K562 (cell line): Measurements from ENCODE around the gene SERF2. TPM values are rescaled to one million over a fixed set of nuclear protein-coding genes. Genes with fewer than 3 reads are reported as not detected.
A peak's percentile ranks its signal among the peaks of the same experiment; 100 is the strongest.

Experiments used
- ATF1 ChIP-seq, 2 experiments: fragments of 450-650 bp in 1 of 2; IDR thresholded peaks; 2 replicates each; pipeline ENCODE4 v1.6.1; 2016; ENCODE audit warnings: missing compliant biosample characterization in 1 of 2, missing genetic modification characterization in 1 of 2
- GABPA ChIP-seq: fragments of 200-800 bp; sonication (Bioruptor generic); conservative IDR thresholded peaks from 2 replicates; pipeline ENCODE4 v1.6.1; 2016; ENCODE audit warnings: low read depth, missing genetic modification characterization, missing compliant biosample characterization
- IFI16 ChIP-seq: fragments of 250-450 bp; sonication (Bioruptor Pico); IDR thresholded peaks from 2 replicates; pipeline ENCODE4 v2.1.2; 2022; ENCODE audit warnings: mild to moderate bottlenecking, inconsistent platforms
- JUNB ChIP-seq: fragments of 450-650 bp; formaldehyde crosslinking; conservative IDR thresholded peaks from 2 replicates; pipeline ENCODE4 v1.4.0; 2020; ENCODE audit warnings: mild to moderate bottlenecking
- MBD1 ChIP-seq: fragments of 250-450 bp; sonication (Bioruptor Pico); IDR thresholded peaks from 2 replicates; pipeline ENCODE4 v1.8.0; 2022; ENCODE audit warnings: inconsistent platforms
- NR3C1 ChIP-seq: sonication (generic); formaldehyde crosslinking; IDR thresholded peaks from 2 replicates; pipeline ENCODE4 v1.8.1; 2022; ENCODE audit warnings: missing genetic modification reagents
- PRDM10 ChIP-seq: fragments of 450-650 bp; IDR thresholded peaks from 2 replicates; pipeline ENCODE4 v1.6.1; 2018; ENCODE audit not compliant: partially characterized antibody
- RERE ChIP-seq: sonication (generic); formaldehyde crosslinking; IDR thresholded peaks from 2 replicates; pipeline ENCODE4 v1.8.0; 2023; ENCODE audit warnings: missing genetic modification reagents, mild to moderate bottlenecking, borderline replicate concordance
- ZNF12 ChIP-seq: sonication (generic); formaldehyde crosslinking; IDR thresholded peaks from 2 replicates; pipeline ENCODE4 v1.4.0; 2020; ENCODE audit warnings: mild to moderate bottlenecking, missing genetic modification reagents
- ZNF609 ChIP-seq: sonication (generic); formaldehyde crosslinking; IDR thresholded peaks from 2 replicates; pipeline ENCODE4 v1.8.1; 2023; ENCODE audit warnings: missing genetic modification reagents, mild to moderate bottlenecking, borderline replicate concordance
- polyA plus RNA-seq, 8 experiments: library from polyadenylated mRNA; depleted of rRNA in 4 of 8; stranded (reverse) in 5 of 8; unstranded in 3 of 8; fragments of >200 nt; fragmentation: Nextera tagmentation in 2 of 8; fragmentation: Illumina TruSeq in 1 of 8; extraction: Ambion mirVana in 2 of 8; extraction: Trizol in 1 of 8; gene quantifications; 2 replicates each; pipeline versions ENCODE4 v1.2.1 to v1.2.3, GENCODE V29; 2011 to 2014; ENCODE audit warnings: inconsistent platforms in 1 of 8, missing spikeins in 1 of 8
- total RNA-seq, 7 experiments: library from RNA; depleted of rRNA in 6 of 7; stranded (reverse); fragments of >200 nt in 6 of 7; fragmentation: Illumina TruSeq in 2 of 7; extraction: Trizol in 2 of 7; gene quantifications; 2 replicates each; pipeline versions ENCODE4 v1.2.1 to v1.2.3, GENCODE V29; 2011 to 2021; ENCODE audit warnings: low replicate concordance in 1 of 7

The SERF2 gene
- total and polyA plus RNA-seq, 9 of the 15 experiments (the other 6 are each of a cell fraction or from before 2014, with no cell fraction given): 497 to 3,360 (median 867) TPM

GRCh38 chr15:43791993-43792760 is at the start of gene SERF2 (continued):
- TF ChIP-seq ZNF609 (CRISPR knock-in tag) (peak; percentile 91), GABPA (peak; percentile 46; the same call in 1 of the 2 replicates), MBD1 (CRISPR knock-in tag) (no peak), IFI16 (CRISPR knock-in tag) (no peak), PRDM10 (no peak), ATF1 (CRISPR knock-in tag; IDR thresholded peaks at IDR 0.05) (peak; percentile 10; the same call in 1 of the 2 replicates), ATF1 (tag; IDR thresholded peaks at IDR 0.05) (peak; percentile 92), ZNF12 (no peak), RERE (CRISPR knock-in tag) (no peak), NR3C1 (no peak), JUNB (CRISPR knock-in tag) (no peak)
